ENCODE data around the gene CCDC102A.

- TF ChIP-seq YBX1 (IDR thresholded peaks at IDR 0.05) (no peak), CTCF (IDR thresholded peaks at IDR 0.05 in 2 of 3, conservative IDR thresholded peaks at IDR 0.05 in 1 of 3; ENCODE audit: control insufficient read depth in 2 of 3, extremely low read depth in 1 of 3, insufficient read depth in 1 of 3, low read depth in 3 of 3, low read length in 3 of 3) (no peak), E2F8 (IDR thresholded peaks at IDR 0.05; ENCODE audit: low read depth, partially characterized antibody) (no peak), MTA2 (IDR thresholded peaks at IDR 0.05; ENCODE audit: low read depth) (no peak), KLF5 (IDR thresholded peaks at IDR 0.05; ENCODE audit: partially characterized antibody) (no peak), RAD21 (IDR thresholded peaks at IDR 0.05; ENCODE audit: insufficient read depth, low read depth, low read length) (no peak)
Measured at GRCh38 chr16:57473176-57473840, 63.1 kb downstream of the CCDC102A start.

All from GM12878 (cell line).